Suppressor macrophage (primary cell): ENCODE data around the gene B9D2.

Experiments
- DNase-seq, 4 experiments: peaks; one replicate each; pipeline ENCODE4 v3.0.0-alpha.2; 2020 to 2022

B9D2 gene

GRCh38 chr19:41327076-41327575, 36.8 kb downstream of the B9D2 start:
- DNase-seq, result peak; percentile 66 to 69 (median 68)

GRCh38 chr19:41325947-41326706, 37.8 kb downstream of the B9D2 start:
- peak; percentile 42 to 68 (median 62) for DNase-seq

GRCh38 chr19:41325640-41325946, 38.4 kb downstream of the B9D2 start:
- no peak for DNase-seq

GRCh38 chr19:41324921-41325639, 38.9 kb downstream of the B9D2 start:
- DNase-seq, result peak; percentile 47 to 72 (median 48)

- DNase-seq, result peak; percentile 49 to 80 (median 76)
Observed at GRCh38 chr19:41324231-41324702, 39.7 kb downstream of the B9D2 start.

- DNase-seq, result peak; percentile 65 to 87 (median 78)
Observed at GRCh38 chr19:41323430-41324125, 40.4 kb downstream of the B9D2 start.

GRCh38 chr19:41323023-41323422, 40.9 kb downstream of the B9D2 start:
- no peak for DNase-seq

- DNase-seq, result no peak
Observed at GRCh38 chr19:41322451-41322850, 41.5 kb downstream of the B9D2 start.

GRCh38 chr19:41321600-41322270, 42.2 kb downstream of the B9D2 start:
- peak; percentile 57 to 69 (median 66) for DNase-seq

- DNase-seq, result no peak
Observed at GRCh38 chr19:41321204-41321599, 42.7 kb downstream of the B9D2 start.

- no peak for DNase-seq
Observed at GRCh38 chr19:41320568-41320967, 43.4 kb downstream of the B9D2 start.

GRCh38 chr19:41320185-41320518, 43.8 kb downstream of the B9D2 start:
- DNase-seq, result no peak

GRCh38 chr19:41319500-41320184, 44.3 kb downstream of the B9D2 start:
- no peak for DNase-seq

GRCh38 chr19:41318696-41319499, 45.1 kb downstream of the B9D2 start:
- no peak for DNase-seq

- no peak for DNase-seq
Observed at GRCh38 chr19:41316306-41316920, 47.5 kb downstream of the B9D2 start.

- no peak for DNase-seq
Observed at GRCh38 chr19:41311613-41312012, 52.3 kb downstream of the B9D2 start.

- DNase-seq, result peak in 2 of 4 experiments; percentile 20 to 32
Observed at GRCh38 chr19:41311072-41311471, 52.9 kb downstream of the B9D2 start.

- DNase-seq, result peak; percentile 90 to 96 (median 94)
Observed at GRCh38 chr19:41310033-41310831, 53.7 kb downstream of the B9D2 start, which contains the start of gene CCDC97. TSS of gene CCDC97 (plus strand) at chr19:41310172. CDS start at chr19:41310311, 139 bp downstream.

- DNase-seq, result peak; percentile 56 to 75 (median 70)
Observed at GRCh38 chr19:41309180-41310032, 54.5 kb downstream of the B9D2 start.
